NCI-H1694 treated with DMSO at 0.1 percent for 48 hours (cell line): ENCODE results near the gene ZNF138.
"Not testable (repeated sequence)": the region's sequence is repeated elsewhere in the genome, so short reads cannot be mapped to it uniquely, and the experiment has no call there.

Source experiments
- DNase-seq: peaks from one replicate; lab custom pipeline; 2025; lab: John Stamatoyannopoulos, UW

ZNF138 gene

DNA sequence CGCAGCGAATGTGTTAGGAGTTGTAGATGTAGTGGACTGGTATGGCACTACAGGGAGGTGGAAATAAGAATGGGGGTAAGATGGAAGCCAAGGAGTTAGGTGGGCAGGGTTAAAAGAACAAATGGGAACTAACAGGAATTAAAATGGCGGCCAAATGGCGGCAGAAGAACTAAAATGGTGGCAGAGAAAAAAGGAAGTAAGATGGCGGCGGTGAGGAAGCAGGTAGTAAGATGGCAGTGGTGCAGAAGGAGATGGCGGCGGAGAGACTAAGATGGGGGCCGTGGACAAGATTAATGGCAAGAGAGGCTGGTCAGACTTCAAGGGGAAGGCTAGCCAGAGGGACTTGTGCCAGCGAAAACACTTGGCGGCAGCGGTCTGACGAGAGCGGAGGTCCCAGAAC lies 44.5 kb downstream of the ZNF138 start:
- DNase-seq = no peak

GRCh38 chr7:64839910-64840309 lies 45.7 kb downstream of the ZNF138 start:
- no peak for DNase-seq

DNA sequence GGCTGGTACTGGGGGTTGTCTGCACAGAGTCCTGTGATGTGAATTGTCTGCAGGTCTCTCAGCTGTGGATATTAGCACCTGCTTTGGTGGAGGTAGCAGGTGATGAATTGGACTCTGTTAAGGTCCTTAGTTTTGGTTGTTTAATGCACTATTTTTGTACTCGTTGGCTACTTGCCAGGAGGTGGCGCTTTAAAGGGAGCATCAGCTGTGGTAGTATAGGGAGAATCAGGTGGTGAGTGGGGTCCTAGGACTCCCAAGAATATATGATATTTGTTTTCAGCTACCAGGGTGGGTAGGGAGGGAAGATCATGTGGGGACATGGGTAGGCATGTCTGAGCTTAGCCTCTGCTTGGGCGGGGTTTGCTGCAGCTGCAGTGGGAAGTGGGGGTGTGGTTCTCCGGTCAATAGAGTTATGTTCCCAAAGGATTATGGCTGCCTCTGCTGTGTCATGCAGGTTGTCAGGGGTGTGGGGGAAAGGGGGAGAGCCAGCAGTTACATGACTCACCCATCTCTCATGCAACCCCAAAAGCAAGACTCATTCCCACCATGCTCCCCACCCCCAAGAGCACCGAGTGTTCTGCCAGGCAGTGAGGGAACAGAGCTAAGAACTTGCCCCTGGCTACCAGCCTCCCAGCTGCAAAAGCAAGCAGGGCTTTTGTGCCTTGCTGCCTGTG lies 55.2 kb downstream of the ZNF138 start:
- DNase-seq = no peak

DNA sequence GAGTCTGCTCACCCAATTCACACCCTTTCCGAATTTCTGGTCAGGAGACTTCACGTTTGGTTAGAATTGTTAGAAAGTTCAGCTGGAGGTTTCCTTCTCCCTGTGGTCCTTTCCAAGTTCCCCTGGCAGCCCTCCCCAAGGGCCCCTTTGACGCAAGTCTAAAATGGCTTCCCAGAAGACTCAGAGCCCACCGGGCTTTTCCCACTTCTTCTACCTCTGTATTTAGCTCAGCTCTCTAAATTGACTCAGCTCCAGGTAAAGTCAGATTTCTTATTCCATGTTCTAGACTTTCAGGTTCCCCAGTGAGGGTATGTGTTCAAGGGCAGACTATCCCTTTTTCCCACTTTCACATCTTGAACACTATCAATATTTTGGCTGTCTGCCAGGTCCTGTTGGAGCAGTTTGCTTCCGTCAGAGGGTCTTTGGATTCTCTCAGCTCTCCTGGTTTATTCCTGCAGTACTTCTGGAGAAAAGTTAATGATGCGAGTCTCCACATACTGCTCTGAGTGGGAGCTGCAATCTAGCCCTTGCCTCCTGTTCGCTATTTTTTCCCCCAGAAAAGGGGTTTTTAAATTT lies 55.8 kb downstream of the ZNF138 start:
- no peak for DNase-seq

DNA sequence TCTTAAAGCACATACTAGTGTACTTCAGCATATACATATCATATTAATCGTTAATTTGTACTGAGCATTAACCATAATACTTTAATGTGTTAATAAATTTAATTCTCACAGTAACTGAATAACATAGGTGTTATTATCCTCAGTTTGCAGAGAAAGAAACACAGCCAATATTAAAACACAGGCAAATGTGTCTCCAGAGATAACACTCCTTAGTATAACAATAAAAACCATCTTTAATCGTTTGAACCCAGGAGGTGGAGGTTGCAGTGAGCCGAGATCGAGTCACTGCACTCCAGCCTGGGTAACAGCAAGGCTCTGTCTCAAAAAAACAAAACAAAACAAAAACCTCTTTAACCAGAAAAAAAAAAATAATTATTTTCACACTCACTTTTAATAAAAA lies 59.5 kb downstream of the ZNF138 start:
- DNase-seq = no peak

DNA sequence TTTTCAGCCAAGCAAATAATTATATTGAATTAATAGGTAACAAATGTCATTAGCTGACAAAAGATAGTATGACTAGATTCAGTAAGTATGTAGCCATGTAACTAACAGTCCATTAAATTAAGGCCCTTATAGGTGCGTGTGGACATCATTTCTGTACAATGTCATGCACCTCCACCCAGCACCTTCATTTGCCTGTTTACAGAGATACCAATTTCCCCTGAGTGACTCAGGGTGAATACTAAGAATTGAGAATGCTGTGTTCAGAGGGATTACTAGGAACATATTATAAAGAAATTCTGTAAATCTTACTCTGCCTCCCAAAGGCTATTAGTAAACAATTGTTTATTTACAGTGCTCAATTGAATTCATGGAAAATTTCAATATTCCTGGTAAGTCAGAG lies 60.7 kb downstream of the ZNF138 start:
- no peak for DNase-seq

GRCh38 chr7:64863021-64863420 lies 68.8 kb downstream of the ZNF138 start:
- no peak for DNase-seq

GRCh38 chr7:64863530-64863929 lies 69.3 kb downstream of the ZNF138 start:
- not testable (repeated sequence) for DNase-seq

DNA sequence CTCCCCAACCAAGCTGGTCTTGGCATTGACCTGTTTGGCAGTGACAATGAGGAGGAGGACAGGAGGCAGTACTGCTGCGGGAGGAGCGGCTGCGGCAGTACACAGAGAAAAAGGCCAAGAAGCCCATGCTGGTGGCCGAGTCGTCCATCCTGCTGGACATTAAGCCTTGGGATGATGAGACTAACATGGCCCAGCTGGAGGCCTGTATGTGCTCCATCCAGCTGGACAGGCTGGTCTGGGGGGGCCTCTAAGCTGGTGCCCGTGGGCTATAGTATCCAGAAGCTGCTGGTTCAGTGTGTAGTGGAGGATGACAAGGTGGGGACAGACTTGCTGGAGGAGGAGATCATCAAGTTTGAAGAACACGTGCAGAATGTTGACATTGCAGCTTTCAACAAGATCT lies 69.7 kb downstream of the ZNF138 start:
- no peak for DNase-seq

DNA sequence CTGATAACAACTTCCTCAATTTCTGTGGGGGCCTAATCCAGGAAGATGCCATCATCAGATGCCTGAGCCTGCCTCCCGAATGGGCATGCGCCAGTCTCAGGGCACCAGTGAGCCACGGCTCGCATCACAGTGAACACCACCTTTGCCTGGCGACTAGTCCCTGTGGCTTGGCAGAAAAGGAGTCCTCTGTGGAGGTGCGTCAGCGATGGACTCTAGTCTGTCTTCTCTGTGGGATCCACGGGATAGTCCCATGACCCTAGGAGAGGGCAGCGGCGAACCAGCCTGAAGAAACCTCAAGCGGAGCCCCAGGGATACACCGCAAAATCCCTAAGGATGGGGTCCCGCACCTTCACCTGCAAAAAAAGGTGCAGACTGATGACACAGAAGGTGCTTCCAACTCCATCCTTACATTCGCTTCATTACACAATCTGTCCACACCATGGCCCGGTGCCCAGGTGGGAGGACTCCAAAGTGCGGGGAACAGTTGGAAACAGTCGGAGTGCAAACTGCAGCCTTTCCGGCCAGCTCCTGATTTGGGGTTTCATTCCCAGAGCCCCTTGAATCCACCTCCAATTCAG lies 73.7 kb downstream of the ZNF138 start:
- DNase-seq = no peak

- DNase-seq = no peak
These were observed 74.3 kb downstream of the ZNF138 start for GRCh38 chr7:64868499-64868898.

DNA sequence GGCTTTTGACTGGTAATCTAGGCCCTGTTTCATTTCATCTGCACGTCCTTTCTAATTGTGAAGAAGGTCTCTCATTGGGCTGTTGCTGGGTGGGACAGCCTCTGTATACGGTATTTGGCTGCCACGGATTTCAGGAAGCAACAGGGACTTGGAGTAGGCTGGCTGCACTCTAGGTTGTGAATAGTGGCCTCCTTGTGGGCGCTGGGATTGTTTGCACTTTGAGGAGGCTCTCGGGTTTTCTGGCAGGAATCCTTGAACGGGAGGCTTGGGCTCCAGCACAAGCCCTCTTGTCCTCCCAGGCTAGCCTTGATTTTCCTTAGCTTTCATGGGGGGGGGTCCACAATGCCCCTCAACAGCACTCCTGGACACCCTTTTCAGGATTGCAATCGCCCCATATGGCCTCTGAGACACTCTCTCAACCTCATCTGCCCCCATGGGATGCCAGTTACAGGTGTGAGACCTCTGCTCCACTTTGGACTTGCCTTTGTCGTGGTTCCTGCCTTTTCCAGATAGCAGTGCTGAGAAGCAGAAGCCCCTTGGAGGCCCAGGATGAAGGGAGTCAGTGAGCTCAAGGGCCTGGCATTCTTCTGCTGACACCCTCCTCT lies 75.0 kb downstream of the ZNF138 start:
- no peak for DNase-seq

GRCh38 chr7:64869912-64870562 lies 75.8 kb downstream of the ZNF138 start:
- no peak for DNase-seq

- no peak for DNase-seq
These were observed 76.4 kb downstream of the ZNF138 start for GRCh38 chr7:64870656-64871055.

DNA sequence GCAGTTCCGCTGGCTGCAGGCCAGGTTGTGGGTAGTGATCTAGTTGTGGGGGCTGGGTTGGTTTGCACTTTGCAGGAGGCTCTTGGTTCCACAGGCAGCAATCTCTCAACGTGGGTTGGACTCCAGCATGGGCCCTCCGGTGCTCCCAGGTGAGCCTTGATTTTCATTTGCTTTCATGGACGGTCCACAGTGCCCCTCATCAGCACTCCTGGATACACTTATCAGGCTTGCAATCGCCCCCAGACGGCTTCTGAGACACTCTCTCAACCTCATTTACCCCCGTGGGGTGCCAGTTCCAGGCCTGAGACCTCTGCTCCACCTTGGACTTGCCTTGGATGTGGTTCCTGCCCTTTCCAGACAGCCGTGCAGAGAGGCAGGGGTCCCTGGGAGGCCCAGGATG lies 77.5 kb downstream of the ZNF138 start:
- DNase-seq = no peak

GRCh38 chr7:64872351-64873154 lies 78.3 kb downstream of the ZNF138 start:
- no peak for DNase-seq

DNA sequence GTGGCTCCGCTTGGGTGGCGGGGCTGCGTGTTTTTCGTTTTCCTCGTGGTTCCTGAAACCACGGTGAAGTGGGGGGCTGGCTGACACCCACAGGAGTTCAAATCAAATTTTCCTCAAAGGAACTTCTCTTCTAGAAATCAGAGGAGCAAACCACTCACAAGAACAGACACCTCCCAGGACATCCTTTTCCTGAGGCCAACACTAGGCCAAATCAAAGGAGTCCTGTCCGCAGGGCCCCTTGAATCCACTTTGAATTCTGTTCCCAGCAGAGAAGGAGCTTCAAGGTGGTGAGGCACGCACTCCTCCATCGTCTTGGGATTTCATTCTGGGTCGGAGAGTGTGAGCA lies 78.9 kb downstream of the ZNF138 start:
- DNase-seq = no peak

- no peak for DNase-seq
These were observed 79.3 kb downstream of the ZNF138 start for GRCh38 chr7:64873517-64873916.

DNA sequence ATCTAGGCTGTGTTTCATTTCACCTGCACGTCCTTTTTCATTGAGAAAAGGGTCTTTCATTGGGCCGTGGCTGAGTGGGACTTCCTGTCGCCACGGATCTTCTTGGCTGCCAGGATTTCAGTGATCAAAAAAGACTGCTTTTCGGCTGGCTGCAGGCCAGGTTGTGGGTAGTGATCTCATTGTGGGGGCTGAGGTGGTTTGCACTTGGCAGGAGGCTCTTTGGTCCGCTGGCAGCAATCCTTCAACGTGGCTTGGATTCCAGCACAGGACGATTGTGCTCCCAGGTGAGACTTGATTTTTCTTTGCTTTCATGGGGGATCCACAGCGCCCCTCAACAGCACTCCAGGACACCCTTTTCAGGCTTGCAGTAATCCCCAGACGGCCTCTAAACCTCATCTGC lies 79.9 kb downstream of the ZNF138 start:
- DNase-seq = no peak

GRCh38 chr7:64874562-64875250 lies 80.5 kb downstream of the ZNF138 start:
- no peak for DNase-seq

GRCh38 chr7:64875258-64875657 lies 81.0 kb downstream of the ZNF138 start:
- DNase-seq = no peak
